DOHH2 (cell line): Measurements from ENCODE around the gene NASP.

Source experiments
- CTCF ChIP-seq: fragments of 200-600 bp; sonication (generic); IDR thresholded peaks from one replicate; pipeline ENCODE4 v1.5.1; 2014; ENCODE audit warnings: antibody characterized with exemption, mild to moderate bottlenecking, low read depth, low read length; ENCODE audit not compliant: poor library complexity, severe bottlenecking
- EZH2phosphoT487 ChIP-seq: fragments of 200-600 bp; sonication (generic); IDR thresholded peaks from 2 replicates; pipeline ENCODE4 v1.6.1; 2017; ENCODE audit warnings: borderline replicate concordance, mild to moderate bottlenecking, antibody characterized with exemption, low read length, moderate library complexity, mixed read lengths

GRCh38 chr1:45557422-45557944 is 26.4 kb upstream of the NASP start:
- no peak for TF ChIP-seq CTCF
- TF ChIP-seq EZH2phosphoT487: no peak
